Karpas-422 (cell line): ENCODE results near the gene SLC38A2. TPM values are rescaled to one million over a fixed set of nuclear protein-coding genes. Genes with fewer than 3 reads are reported as not detected.

Source experiments
- DNase-seq: peaks from one replicate; pipeline ENCODE4 v3.0.0-alpha.2; 2015
- H2AFZ ChIP-seq: fragments of 200-600 bp; sonication (generic); 2 replicates; pipeline ENCODE4 v1.6.1; 2014; ENCODE audit warnings: antibody characterized with exemption, low read length, mixed read lengths
- H3K27ac ChIP-seq: fragments of 200-600 bp; sonication (generic); 2 replicates; pipeline ENCODE4 v1.5.1; 2014; ENCODE audit warnings: mild to moderate bottlenecking, low read length, moderate library complexity
- H3K27me3 ChIP-seq: fragments of 200-600 bp; sonication (generic); 2 replicates; pipeline ENCODE4 v1.6.1; 2014; ENCODE audit warnings: low read length, mixed read lengths
- H3K36me3 ChIP-seq: fragments of 200-600 bp; sonication (generic); 2 replicates; pipeline ENCODE4 v1.6.1; 2014; ENCODE audit warnings: low read length, mixed read lengths; ENCODE audit not compliant: insufficient read depth
- H3K4me1 ChIP-seq: fragments of 200-600 bp; sonication (generic); 2 replicates; pipeline ENCODE4 v1.6.1; 2014; ENCODE audit warnings: mild to moderate bottlenecking, low read length, mixed read lengths
- H3K4me2 ChIP-seq: fragments of 200-600 bp; sonication (generic); 2 replicates; pipeline ENCODE4 v1.6.1; 2014; ENCODE audit warnings: low read length, low read depth, mild to moderate bottlenecking; ENCODE audit not compliant: poor library complexity, severe bottlenecking
- H3K4me3 ChIP-seq: fragments of 200-600 bp; sonication (generic); 2 replicates; pipeline ENCODE4 v1.5.1; 2014; ENCODE audit warnings: mild to moderate bottlenecking, antibody characterized with exemption, low read length, mixed read lengths
- H3K79me2 ChIP-seq: fragments of 200-600 bp; sonication (generic); 2 replicates; pipeline ENCODE4 v1.6.1; 2014; ENCODE audit warnings: mild to moderate bottlenecking, low read length, mixed read lengths
- H3K9ac ChIP-seq: fragments of 200-600 bp; sonication (generic); 2 replicates; pipeline ENCODE4 v1.6.0; 2014; ENCODE audit warnings: low read length
- H3K9me2 ChIP-seq: fragments of 200-600 bp; sonication (generic), shearing (Covaris generic); replicated peaks from 2 replicates; pipeline ENCODE4 v1.6.0; 2014; ENCODE audit warnings: mild to moderate bottlenecking, low read length, moderate library complexity; ENCODE audit not compliant: insufficient read depth
- H3K9me3 ChIP-seq: fragments of 300-700, 200-600 bp; sonication (generic); 2 replicates; pipeline ENCODE4 v1.6.1; 2014; ENCODE audit warnings: low read length, mixed read lengths
- H4K20me1 ChIP-seq: fragments of 200-600 bp; sonication (generic); 2 replicates; pipeline ENCODE4 v1.6.1; 2014; ENCODE audit warnings: mild to moderate bottlenecking, antibody characterized with exemption, low read length, low read depth; ENCODE audit not compliant: insufficient read depth
- total RNA-seq: library from RNA; depleted of rRNA; stranded (reverse); fragments of >200 nt; shearing (Covaris generic); gene quantifications from 2 replicates; pipeline ENCODE4 v1.2.3, GENCODE V29; 2014; ENCODE audit warnings: low replicate concordance

Gene SLC38A2
- total RNA-seq, 1 experiment from 2014 or later = 160 TPM

DNA sequence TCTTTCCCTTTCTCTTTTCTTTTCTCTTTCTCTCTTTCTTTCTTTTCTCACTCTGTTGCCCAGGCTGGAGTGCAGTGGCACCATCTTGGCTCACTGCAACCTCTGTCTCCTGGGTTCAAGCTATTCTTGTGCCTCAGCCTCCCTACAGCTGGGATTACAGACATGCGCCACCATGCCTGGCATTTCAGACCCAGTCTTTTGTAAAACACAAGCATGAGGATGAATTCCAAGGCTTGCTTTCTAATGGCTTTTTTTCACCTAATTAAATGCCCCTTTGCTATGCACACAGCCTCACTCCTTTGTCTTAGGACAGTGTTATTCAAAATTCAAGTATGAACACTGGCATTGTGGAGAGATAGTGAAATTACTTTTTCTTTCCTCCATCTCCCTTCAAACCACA lies 6.0 kb upstream of the SLC38A2 start:
- H4K20me1 ChIP-seq = no peaks in the 10 kb centered on the region
- no peaks in the 10 kb centered on the region for H3K9me2 ChIP-seq
- H3K79me2 ChIP-seq = no peaks in the 10 kb centered on the region
- no peak overlapping the region for H3K9ac ChIP-seq
- no peak overlapping the region for H3K27ac ChIP-seq
- no peaks in the 10 kb centered on the region for H3K9me3 ChIP-seq
- no peaks in the 10 kb centered on the region for H3K36me3 ChIP-seq
- DNase-seq = no peak
- H3K4me1 ChIP-seq = peaks cover 8% of the 10 kb centered on the region
- H2AFZ ChIP-seq = no peak overlapping the region
- no peak overlapping the region for H3K4me2 ChIP-seq
- no peak overlapping the region for H3K4me3 ChIP-seq
- H3K27me3 ChIP-seq = no peaks in the 10 kb centered on the region

DNA sequence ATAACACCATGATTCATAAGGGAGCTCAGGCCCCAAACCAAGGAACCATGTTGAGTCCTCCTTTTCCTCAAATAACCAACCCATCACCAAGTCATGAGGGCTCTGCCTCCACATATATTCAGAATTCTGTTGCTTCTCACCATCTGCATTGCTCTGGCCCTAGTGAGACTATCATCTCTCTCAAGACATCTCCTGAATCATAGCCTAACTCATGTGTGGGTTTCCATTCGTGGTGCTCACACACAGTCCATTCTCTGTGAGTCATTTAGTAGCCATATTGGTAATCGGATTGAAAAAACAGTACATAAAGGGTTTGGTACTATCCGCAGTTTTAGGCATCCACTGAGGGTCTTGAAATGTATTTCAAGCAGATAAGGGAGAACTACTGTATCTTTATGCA lies 5.1 kb upstream of the SLC38A2 start:
- H3K79me2 ChIP-seq = no peaks in the 10 kb centered on the region
- no peaks in the 10 kb centered on the region for H3K9me2 ChIP-seq
- H3K4me2 ChIP-seq = no peak overlapping the region
- H3K4me1 ChIP-seq = peaks cover 11% of the 10 kb centered on the region
- H3K27ac ChIP-seq = no peak overlapping the region
- no peaks in the 10 kb centered on the region for H3K27me3 ChIP-seq
- no peak overlapping the region for H2AFZ ChIP-seq
- H3K4me3 ChIP-seq = no peak overlapping the region
- H3K9me3 ChIP-seq = no peaks in the 10 kb centered on the region
- DNase-seq = no peak
- no peaks in the 10 kb centered on the region for H4K20me1 ChIP-seq
- H3K36me3 ChIP-seq = no peaks in the 10 kb centered on the region
- H3K9ac ChIP-seq = no peak overlapping the region

DNA sequence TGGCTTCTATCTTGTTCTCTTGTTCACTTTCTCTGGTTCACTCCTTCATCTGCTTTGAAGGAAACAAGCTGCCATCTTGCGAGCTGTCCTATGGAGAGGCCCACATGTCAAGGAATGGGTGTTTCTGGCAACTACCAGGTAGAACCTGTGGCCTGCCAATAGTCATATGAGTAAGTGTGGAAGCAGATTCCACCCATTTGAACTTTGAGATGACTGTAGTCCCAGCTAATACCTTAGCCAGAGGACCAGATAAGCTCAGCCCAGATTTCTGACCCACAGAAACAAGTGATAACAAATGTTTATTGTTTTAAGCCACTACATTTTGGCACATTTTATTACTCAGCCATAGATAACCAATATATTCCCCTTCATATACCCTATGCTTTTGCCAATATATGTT lies 4.0 kb upstream of the SLC38A2 start:
- no peak overlapping the region for H3K27ac ChIP-seq
- H3K4me3 ChIP-seq = no peak overlapping the region
- H3K9me2 ChIP-seq = no peaks in the 10 kb centered on the region
- H3K36me3 ChIP-seq = no peaks in the 10 kb centered on the region
- no peaks in the 10 kb centered on the region for H3K9me3 ChIP-seq
- H3K9ac ChIP-seq = no peak overlapping the region
- H3K4me1 ChIP-seq = peaks cover 9% of the 10 kb centered on the region
- peaks cover 9% of the 10 kb centered on the region for H3K79me2 ChIP-seq
- H3K4me2 ChIP-seq = no peak overlapping the region
- H4K20me1 ChIP-seq = no peaks in the 10 kb centered on the region; the same call in 1 of the 2 replicates
- no peak overlapping the region for H2AFZ ChIP-seq
- no peaks in the 10 kb centered on the region for H3K27me3 ChIP-seq
- no peak for DNase-seq

DNA sequence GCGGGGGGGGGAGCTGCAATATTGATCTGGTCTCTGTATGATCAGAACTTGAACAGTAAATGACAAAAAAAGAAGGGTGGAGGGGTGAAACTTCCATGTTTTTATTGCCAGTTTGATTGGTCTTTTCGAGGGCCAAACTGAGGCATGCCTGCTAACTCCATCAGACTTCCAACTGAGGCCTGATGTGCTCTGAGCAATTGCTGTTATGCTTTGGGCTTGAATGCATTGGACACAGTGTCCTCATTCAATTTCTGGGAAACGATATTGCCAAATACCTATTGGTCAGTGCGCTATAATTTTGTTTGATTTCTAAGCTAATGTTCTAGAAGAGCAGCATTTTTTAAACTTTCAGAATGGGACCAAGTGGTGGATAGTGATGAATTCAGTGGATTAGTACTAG lies 2.1 kb upstream of the SLC38A2 start:
- H3K9ac ChIP-seq = no peak overlapping the region
- H4K20me1 ChIP-seq = peaks cover 14% of the 10 kb centered on the region; the same call in 1 of the 2 replicates

DNA sequence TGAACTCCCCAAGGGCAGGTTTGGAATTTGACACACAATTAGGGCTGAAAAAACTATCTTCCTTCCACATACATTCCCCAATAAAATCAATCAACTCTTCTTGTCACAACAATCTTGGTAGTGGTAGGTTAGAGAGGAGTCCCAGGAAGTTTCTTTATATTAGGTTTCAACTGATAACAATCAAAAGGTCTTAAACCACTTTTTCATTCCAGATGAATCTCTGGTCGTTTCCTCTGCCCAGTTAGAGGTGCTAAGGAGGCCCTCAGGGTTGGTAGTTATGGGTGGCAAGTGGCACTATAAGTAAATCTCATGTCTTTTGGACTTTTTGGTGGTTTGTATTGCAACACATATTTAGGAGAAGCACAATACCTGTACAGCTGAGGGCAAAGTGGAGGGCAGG lies 1.7 kb upstream of the SLC38A2 start:
- no peak overlapping the region for H2AFZ ChIP-seq
- H3K4me2 ChIP-seq = no peak overlapping the region
- H4K20me1 ChIP-seq = peaks cover 18% of the 10 kb centered on the region; the same call in 1 of the 2 replicates
- no peak overlapping the region for H3K4me3 ChIP-seq
- H3K9me3 ChIP-seq = no peaks in the 10 kb centered on the region
- DNase-seq = no peak
- no peak overlapping the region for H3K27ac ChIP-seq
- no peaks in the 10 kb centered on the region for H3K27me3 ChIP-seq
- H3K4me1 ChIP-seq = peaks cover 18% of the 10 kb centered on the region
- peaks cover 26% of the 10 kb centered on the region for H3K79me2 ChIP-seq
- H3K9me2 ChIP-seq = no peaks in the 10 kb centered on the region
- peaks cover 18% of the 10 kb centered on the region for H3K36me3 ChIP-seq
- H3K9ac ChIP-seq = no peak overlapping the region

More for the DNA sequence above, 2.1 kb upstream of the SLC38A2 start:
- Histone ChIP-seq H3K79me2 (peaks cover 26% of the 10 kb centered on the region), H3K9me3 (no peaks in the 10 kb centered on the region), H3K4me2 (no peak overlapping the region), H3K27ac (no peak overlapping the region), H3K36me3 (peaks cover 14% of the 10 kb centered on the region), H3K27me3 (no peaks in the 10 kb centered on the region), H3K4me3 (no peak overlapping the region), H3K9me2 (no peaks in the 10 kb centered on the region), H3K4me1 (peaks cover 18% of the 10 kb centered on the region), H2AFZ (no peak overlapping the region)
- no peak for DNase-seq

DNA sequence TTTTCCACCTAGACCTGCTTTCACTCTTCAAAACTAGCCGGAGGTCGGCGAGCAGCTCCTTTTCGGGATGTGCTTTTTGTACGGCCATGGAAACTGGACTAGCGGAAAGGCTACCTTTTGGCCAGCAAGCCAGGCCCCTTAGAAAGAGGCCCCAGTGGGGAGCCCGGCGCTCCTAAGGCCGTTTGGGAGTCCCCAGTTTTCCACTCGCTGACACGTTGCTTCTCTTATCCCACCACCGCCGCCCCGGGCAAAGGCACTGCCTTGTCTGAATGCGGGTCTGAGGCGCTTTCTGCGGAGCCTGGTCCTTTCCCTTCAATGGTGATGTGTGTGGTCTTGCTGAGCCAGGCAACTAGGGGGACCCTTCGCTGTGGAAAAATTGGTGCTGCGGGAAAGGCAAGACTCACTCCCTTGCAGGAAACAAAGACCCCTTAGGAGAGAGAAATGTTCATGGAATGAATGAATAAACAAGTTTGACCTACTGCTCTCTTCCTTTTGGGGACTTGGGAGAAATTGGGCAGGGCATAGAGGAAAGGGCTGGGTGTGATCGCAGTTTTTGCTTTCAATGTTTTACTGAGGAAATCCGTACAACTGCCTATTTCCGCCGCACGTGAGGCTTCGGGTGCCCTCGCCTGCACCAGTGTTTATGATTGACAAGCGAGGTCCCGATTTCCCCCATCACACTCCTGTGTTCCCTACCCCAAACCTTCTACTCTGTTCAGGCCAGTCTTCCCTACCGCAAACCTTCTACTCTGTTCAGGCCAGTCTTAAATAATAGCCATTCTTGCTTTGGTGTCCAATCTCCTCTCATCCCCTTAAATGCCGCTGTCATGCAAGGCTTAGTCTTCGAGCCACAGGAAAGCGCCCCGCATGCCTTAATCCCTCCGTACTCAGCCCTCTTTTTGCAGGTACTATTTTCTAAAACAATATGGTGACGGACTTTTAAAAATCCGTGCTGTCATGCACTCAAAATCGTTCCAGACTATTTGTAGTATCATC lies 1.0 kb upstream of the SLC38A2 start:
- Histone ChIP-seq H3K9me2 (no peaks in the 10 kb centered on the region), H3K27me3 (no peaks in the 10 kb centered on the region), H3K36me3 (peaks cover 25% of the 10 kb centered on the region), H4K20me1 (peaks cover 20% of the 10 kb centered on the region; the same call in 1 of the 2 replicates), H3K9ac (peak overlapping the region; percentile 64), H3K4me3 (peak overlapping the region; percentile 86), H3K9me3 (no peaks in the 10 kb centered on the region), H3K4me2 (peak overlapping the region; percentile 87), H2AFZ (peak overlapping the region; percentile 95), H3K79me2 (peaks cover 26% of the 10 kb centered on the region), H3K27ac (no peak overlapping the region), H3K4me1 (peaks cover 18% of the 10 kb centered on the region)
- DNase-seq = no peak

DNA sequence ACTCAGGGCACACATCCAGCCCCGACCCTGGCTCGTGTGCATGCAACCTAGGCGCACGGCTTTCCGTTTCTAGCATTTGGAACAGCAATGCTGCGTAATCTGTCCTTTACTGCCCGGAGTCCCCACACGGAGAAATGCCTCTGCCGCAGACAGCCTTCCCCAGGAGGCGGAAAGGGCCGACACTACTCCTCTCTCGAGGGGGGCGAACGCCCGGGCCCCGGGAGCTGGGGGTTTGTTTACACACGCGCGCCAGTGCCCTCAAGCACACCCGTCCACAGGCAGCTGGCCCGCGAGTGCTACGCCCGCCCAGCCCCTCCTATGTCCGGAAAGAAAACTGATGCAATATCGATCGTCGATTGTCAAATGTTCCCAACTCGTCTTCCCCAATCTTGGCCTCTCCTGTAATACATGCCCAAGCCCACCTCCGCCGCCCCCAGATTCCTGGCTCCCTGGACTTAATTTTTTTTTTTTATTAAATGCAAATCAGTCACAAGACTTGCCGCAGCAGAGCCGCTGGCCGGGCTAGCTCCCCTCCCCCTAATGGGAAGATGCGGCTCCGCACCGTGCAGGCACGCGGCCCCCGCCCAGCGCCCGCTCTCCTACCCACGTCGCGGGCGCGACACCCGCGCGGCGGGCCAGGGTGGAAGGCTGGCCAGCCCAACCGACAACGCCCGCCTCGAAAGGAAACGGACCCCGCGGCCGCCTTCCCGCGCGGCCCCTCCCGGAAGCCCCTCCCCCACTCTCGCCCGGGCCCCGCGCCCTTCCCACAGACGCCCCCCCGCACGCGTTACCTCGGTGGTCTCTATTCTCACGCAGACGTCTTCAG lies 642 bp downstream of the SLC38A2 start:
- peak overlapping the region; percentile 78 for H3K27ac ChIP-seq
- H3K4me2 ChIP-seq = peak overlapping the region; percentile 87
- H3K36me3 ChIP-seq = peaks cover 41% of the 10 kb centered on the region
- peak; percentile 76 for DNase-seq
- H3K9me3 ChIP-seq = no peaks in the 10 kb centered on the region
- no peaks in the 10 kb centered on the region for H3K27me3 ChIP-seq
- H3K9me2 ChIP-seq = no peaks in the 10 kb centered on the region
- H3K4me3 ChIP-seq = peak overlapping the region; percentile 86
- H4K20me1 ChIP-seq = peaks cover 20% of the 10 kb centered on the region; the same call in 1 of the 2 replicates
- peak overlapping the region; percentile 25; the same call in 1 of the 2 replicates for H2AFZ ChIP-seq
- peak overlapping the region; percentile 85 for H3K9ac ChIP-seq
- peaks cover 26% of the 10 kb centered on the region for H3K79me2 ChIP-seq
- H3K4me1 ChIP-seq = peaks cover 18% of the 10 kb centered on the region
